HepG2 (cell line): ENCODE results near the gene PPARA. TPM values are rescaled to one million over a fixed set of nuclear protein-coding genes. Genes with fewer than 3 reads are reported as not detected.

Source experiments
- DZIP1 ChIP-seq: sonication (generic); formaldehyde crosslinking; IDR thresholded peaks from 2 replicates; pipeline ENCODE4 v1.5.0; 2020; ENCODE audit warnings: mild to moderate bottlenecking, missing genetic modification reagents
- NR2F1 ChIP-seq, 2 experiments: fragments of 450-650 bp in 1 of 2; formaldehyde crosslinking in 1 of 2; IDR thresholded peaks; 2 replicates each; pipeline versions ENCODE4 v1.5.0 to v1.6.1; 2016 to 2020; ENCODE audit warnings: mild to moderate bottlenecking in 1 of 2, missing compliant biosample characterization in 1 of 2, missing genetic modification reagents in 1 of 2, moderate library complexity in 1 of 2
- SAP130 ChIP-seq: IDR thresholded peaks from 2 replicates; pipeline ENCODE4 v1.6.1; 2016; ENCODE audit warnings: low read depth
- TP53 ChIP-seq: sonication (generic); formaldehyde crosslinking; conservative IDR thresholded peaks from 2 replicates; pipeline ENCODE4 v1.4.0; 2020; ENCODE audit warnings: missing genetic modification reagents
- YY1 ChIP-seq: IDR thresholded peaks from 2 replicates; pipeline ENCODE4 v1.6.1; 2011; ENCODE audit warnings: low read length, low read depth, moderate library complexity, mild to moderate bottlenecking; ENCODE audit not compliant: insufficient read depth, insufficient replicate concordance
- ZHX2 ChIP-seq, 2 experiments: sonication (generic) in 1 of 2; formaldehyde crosslinking in 1 of 2; IDR thresholded peaks; 2 replicates each; pipeline versions ENCODE4 v1.6.1 to v1.9.0; 2014 to 2022; ENCODE audit warnings: antibody characterized with exemption in 1 of 2, borderline replicate concordance in 1 of 2, inconsistent platforms in 1 of 2, low read depth in 1 of 2, missing genetic modification reagents in 1 of 2
- ZNF10 ChIP-seq: sonication (generic); formaldehyde crosslinking; IDR thresholded peaks from 2 replicates; pipeline ENCODE4 v1.4.0; 2020; ENCODE audit warnings: mild to moderate bottlenecking, low read depth, missing genetic modification reagents, borderline replicate concordance
- ZNF333 ChIP-seq: sonication (generic); formaldehyde crosslinking; IDR thresholded peaks from 2 replicates; pipeline ENCODE4 v1.4.0; 2020; ENCODE audit warnings: mild to moderate bottlenecking, missing genetic modification reagents, borderline replicate concordance
- ZNF530 ChIP-seq: sonication (generic); formaldehyde crosslinking; IDR thresholded peaks from 2 replicates; pipeline ENCODE4 v1.5.0; 2020; ENCODE audit warnings: low read depth, mild to moderate bottlenecking, missing genetic modification reagents
- ZNF629 ChIP-seq: sonication (generic); formaldehyde crosslinking; conservative IDR thresholded peaks from 2 replicates; pipeline ENCODE4 v1.5.0; 2020; ENCODE audit warnings: missing genetic modification reagents
- ZSCAN29 ChIP-seq: sonication (generic); formaldehyde crosslinking; conservative IDR thresholded peaks from 2 replicates; pipeline ENCODE4 v1.4.0; 2020; ENCODE audit warnings: mild to moderate bottlenecking, missing genetic modification reagents
- polyA plus RNA-seq, 8 experiments: library from polyadenylated mRNA; depleted of rRNA in 3 of 8; stranded (reverse) in 7 of 8; unstranded in 1 of 8; fragments of >200 nt; fragmentation: Illumina TruSeq in 4 of 8; extraction: Trizol in 4 of 8; gene quantifications; 2 replicates each; pipeline versions ENCODE4 v1.2.1 to v1.2.3, GENCODE V29; 2011 to 2016; ENCODE audit warnings: low read depth in 4 of 8, missing spikeins in 1 of 8, mixed read lengths in 1 of 8; ENCODE audit not compliant: insufficient read depth in 1 of 8
- total RNA-seq, 5 experiments: library from RNA; depleted of rRNA; stranded (reverse); fragments of >200 nt; fragmentation: Illumina TruSeq; extraction: Trizol; gene quantifications; 2 replicates each; pipeline ENCODE4 v1.2.3, GENCODE V29; 2016; ENCODE audit warnings: low read depth in 1 of 5
- TF ChIP-seq, protein P1 (sequence below): sonication (generic); formaldehyde crosslinking; IDR thresholded peaks from 2 replicates; pipeline ENCODE4 v1.4.0; 2020; ENCODE audit warnings: missing genetic modification reagents

Gene PPARA
- total and polyA plus RNA-seq, 2 of the 13 experiments (the other 11 are each of a cell fraction or from before 2014, with no cell fraction given), result 18.2 to 24.7 TPM

GRCh38 chr22:46147471-46148267, 2.7 kb upstream of the PPARA start (continued):
- TF ChIP-seq ZSCAN29 (CRISPR knock-in tag), result 0 out of 2 replicates have a peak, but pooled peaks have one; percentile 58
- TF ChIP-seq DZIP1, result peak; percentile 61; the same call in 1 of the 2 replicates
- 0 out of 2 replicates have a peak, but pooled peaks have one; percentile 23 for TF ChIP-seq ZNF629
- peak; percentile 31 to 83; a peak in 3 of 4 replicates for TF ChIP-seq NR2F1 (CRISPR knock-in tag; IDR thresholded peaks at IDR 0.05)
- no peak for TF ChIP-seq ZNF10 (CRISPR knock-in tag)
- TF ChIP-seq SAP130 (CRISPR knock-in tag), result peak; percentile 94
- TF ChIP-seq TP53 (CRISPR knock-in tag), result no peak
- TF ChIP-seq ZNF530 (CRISPR knock-in tag), result no peak
- TF ChIP-seq YY1, result no peak
- TF ChIP-seq, protein P1, sequence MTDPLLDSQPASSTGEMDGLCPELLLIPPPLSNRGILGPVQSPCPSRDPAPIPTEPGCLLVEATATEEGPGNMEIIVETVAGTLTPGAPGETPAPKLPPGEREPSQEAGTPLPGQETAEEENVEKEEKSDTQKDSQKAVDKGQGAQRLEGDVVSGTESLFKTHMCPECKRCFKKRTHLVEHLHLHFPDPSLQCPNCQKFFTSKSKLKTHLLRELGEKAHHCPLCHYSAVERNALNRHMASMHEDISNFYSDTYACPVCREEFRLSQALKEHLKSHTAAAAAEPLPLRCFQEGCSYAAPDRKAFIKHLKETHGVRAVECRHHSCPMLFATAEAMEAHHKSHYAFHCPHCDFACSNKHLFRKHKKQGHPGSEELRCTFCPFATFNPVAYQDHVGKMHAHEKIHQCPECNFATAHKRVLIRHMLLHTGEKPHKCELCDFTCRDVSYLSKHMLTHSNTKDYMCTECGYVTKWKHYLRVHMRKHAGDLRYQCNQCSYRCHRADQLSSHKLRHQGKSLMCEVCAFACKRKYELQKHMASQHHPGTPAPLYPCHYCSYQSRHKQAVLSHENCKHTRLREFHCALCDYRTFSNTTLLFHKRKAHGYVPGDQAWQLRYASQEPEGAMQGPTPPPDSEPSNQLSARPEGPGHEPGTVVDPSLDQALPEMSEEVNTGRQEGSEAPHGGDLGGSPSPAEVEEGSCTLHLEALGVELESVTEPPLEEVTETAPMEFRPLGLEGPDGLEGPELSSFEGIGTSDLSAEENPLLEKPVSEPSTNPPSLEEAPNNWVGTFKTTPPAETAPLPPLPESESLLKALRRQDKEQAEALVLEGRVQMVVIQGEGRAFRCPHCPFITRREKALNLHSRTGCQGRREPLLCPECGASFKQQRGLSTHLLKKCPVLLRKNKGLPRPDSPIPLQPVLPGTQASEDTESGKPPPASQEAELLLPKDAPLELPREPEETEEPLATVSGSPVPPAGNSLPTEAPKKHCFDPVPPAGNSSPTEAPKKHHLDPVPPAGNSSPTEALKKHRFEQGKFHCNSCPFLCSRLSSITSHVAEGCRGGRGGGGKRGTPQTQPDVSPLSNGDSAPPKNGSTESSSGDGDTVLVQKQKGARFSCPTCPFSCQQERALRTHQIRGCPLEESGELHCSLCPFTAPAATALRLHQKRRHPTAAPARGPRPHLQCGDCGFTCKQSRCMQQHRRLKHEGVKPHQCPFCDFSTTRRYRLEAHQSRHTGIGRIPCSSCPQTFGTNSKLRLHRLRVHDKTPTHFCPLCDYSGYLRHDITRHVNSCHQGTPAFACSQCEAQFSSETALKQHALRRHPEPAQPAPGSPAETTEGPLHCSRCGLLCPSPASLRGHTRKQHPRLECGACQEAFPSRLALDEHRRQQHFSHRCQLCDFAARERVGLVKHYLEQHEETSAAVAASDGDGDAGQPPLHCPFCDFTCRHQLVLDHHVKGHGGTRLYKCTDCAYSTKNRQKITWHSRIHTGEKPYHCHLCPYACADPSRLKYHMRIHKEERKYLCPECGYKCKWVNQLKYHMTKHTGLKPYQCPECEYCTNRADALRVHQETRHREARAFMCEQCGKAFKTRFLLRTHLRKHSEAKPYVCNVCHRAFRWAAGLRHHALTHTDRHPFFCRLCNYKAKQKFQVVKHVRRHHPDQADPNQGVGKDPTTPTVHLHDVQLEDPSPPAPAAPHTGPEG, result no peak; the same call in 1 of the 2 replicates
- no peak for TF ChIP-seq ZNF333 (CRISPR knock-in tag)
- 0 out of 2 replicates have a peak, but pooled peaks have one; percentile 18 for TF ChIP-seq ZHX2 (IDR thresholded peaks at IDR 0.05; ENCODE audit: low read depth)
- no peak for TF ChIP-seq ZHX2 (CRISPR knock-in tag; IDR thresholded peaks at IDR 0.05; ENCODE audit: borderline replicate concordance)
